ENCODE data around the gene MPC1. TPM values are rescaled to one million over a fixed set of nuclear protein-coding genes. Genes with fewer than 3 reads are reported as not detected.

MPC1 gene
- total RNA-seq, 1 donor, result 23.5 TPM

- no peak for TF ChIP-seq CTCF (IDR thresholded peaks at IDR 0.05; ENCODE audit: extremely low read depth, low read depth, low read length)
- peaks cover 26% of the 10 kb centered on the region for H3K4me1 ChIP-seq (ENCODE audit: insufficient read depth, low read length)
- DNase-seq (ENCODE audit: insufficient read length, low spot score, missing footprints), result no peak
- no peaks in the 10 kb centered on the region for H3K79me2 ChIP-seq (ENCODE audit: insufficient read depth, low read length)
- no peaks in the 10 kb centered on the region for H3K27me3 ChIP-seq (ENCODE audit: insufficient read depth, low read length)
- no peaks in the 10 kb centered on the region for H4K20me1 ChIP-seq (ENCODE audit: insufficient read depth, low read length)
- H3K27ac ChIP-seq (ENCODE audit: low read depth, low read length), result no peak overlapping the region
- H2AFZ ChIP-seq (ENCODE audit: low read length), result no peak overlapping the region
- no peak overlapping the region for H3K4me3 ChIP-seq (ENCODE audit: insufficient read depth, low read length)
- no peak overlapping the region for H3K4me2 ChIP-seq (ENCODE audit: insufficient read depth, low read length)
- no peaks in the 10 kb centered on the region for H3K36me3 ChIP-seq (ENCODE audit: insufficient read depth, low read length)
- H3K9me3 ChIP-seq (ENCODE audit: low read depth, low read length), result no peaks in the 10 kb centered on the region
Measured at GRCh38 chr6:166361077-166361429, 21.7 kb downstream of the MPC1 start.

DNA sequence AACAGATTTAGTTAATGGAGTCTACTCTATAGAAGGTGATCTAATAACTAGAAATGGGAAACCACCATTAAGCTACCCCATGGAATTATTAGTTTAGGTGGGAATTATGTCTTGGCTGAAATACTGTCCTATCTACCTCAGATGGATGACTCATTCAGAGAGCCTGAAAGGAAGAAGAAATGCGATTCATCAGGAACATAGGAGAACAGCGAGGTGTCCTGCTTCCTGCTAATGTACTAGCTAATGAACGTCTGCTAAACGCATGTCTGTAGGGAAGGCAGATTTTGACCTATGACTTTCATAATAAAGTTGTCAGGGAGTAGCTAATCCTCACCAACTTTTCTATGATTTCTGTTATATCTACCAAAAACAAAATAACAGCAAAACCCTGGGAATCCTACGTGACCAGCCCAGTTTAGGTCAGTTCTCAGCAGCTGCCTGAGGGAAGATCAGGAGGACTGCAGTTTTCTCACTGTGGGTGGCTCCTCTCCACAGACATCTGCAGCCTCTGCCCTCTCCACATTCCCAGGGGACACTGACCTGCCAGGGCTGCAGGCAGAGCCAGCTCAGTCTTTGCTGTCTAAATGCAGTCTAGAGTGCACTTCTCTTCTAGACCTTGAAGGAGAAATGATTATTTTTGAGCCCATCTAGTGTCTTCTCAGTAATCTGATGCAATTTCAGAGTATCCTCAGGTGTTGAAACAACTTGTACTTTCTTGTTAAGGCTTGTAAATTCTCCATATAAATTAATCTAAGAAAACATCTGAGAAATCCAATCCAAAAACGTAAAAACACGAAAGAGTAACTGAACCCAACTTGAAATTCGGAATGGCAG lies 22.3 kb downstream of the MPC1 start:
- H3K36me3 ChIP-seq (ENCODE audit: insufficient read depth, low read length), result no peaks in the 10 kb centered on the region
- H3K79me2 ChIP-seq (ENCODE audit: insufficient read depth, low read length), result no peaks in the 10 kb centered on the region
- peaks cover 2% of the 10 kb centered on the region for H3K27me3 ChIP-seq (ENCODE audit: insufficient read depth, low read length)
- no peaks in the 10 kb centered on the region for H3K9me3 ChIP-seq (ENCODE audit: low read depth, low read length)
- no peak overlapping the region for H3K4me2 ChIP-seq (ENCODE audit: insufficient read depth, low read length)
- TF ChIP-seq CTCF (IDR thresholded peaks at IDR 0.05; ENCODE audit: extremely low read depth, low read depth, low read length), result no peak
- no peak overlapping the region for H3K4me3 ChIP-seq (ENCODE audit: insufficient read depth, low read length)
- no peak overlapping the region for H2AFZ ChIP-seq (ENCODE audit: low read length)
- peak; percentile 81 for DNase-seq (ENCODE audit: insufficient read length, low spot score, missing footprints)
- peaks cover 20% of the 10 kb centered on the region for H3K4me1 ChIP-seq (ENCODE audit: insufficient read depth, low read length)
- H4K20me1 ChIP-seq (ENCODE audit: insufficient read depth, low read length), result no peaks in the 10 kb centered on the region
- H3K27ac ChIP-seq (ENCODE audit: low read depth, low read length), result no peak overlapping the region

DNA sequence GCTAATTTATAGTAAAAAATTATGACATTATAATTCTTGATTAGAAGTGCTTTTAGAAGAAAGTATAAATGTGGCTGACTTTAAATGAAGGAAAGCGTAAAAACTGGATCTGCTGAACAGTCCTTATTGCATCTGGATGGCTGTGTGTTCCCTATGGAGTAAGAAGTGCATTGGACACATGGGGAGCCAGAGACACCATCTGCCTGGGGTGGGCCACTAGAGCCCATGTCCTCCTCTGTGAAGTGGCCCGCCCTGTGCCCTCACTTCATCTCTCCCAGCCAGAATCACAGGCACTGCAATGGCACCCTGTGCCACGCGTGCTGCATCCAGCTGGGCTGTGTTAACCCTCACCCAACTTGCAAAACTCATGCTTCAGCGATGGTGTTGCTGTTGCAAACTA lies 27.2 kb downstream of the MPC1 start:
- Histone ChIP-seq H3K79me2 (ENCODE audit: insufficient read depth, low read length) (no peaks in the 10 kb centered on the region), H3K9me3 (ENCODE audit: low read depth, low read length) (no peaks in the 10 kb centered on the region), H3K27ac (ENCODE audit: low read depth, low read length) (no peak overlapping the region), H3K4me3 (ENCODE audit: insufficient read depth, low read length) (no peak overlapping the region), H3K4me2 (ENCODE audit: insufficient read depth, low read length) (no peak overlapping the region), H2AFZ (ENCODE audit: low read length) (no peak overlapping the region), H3K36me3 (ENCODE audit: insufficient read depth, low read length) (no peaks in the 10 kb centered on the region), H3K27me3 (ENCODE audit: insufficient read depth, low read length) (peaks cover 6% of the 10 kb centered on the region), H3K4me1 (ENCODE audit: insufficient read depth, low read length) (peaks cover 4% of the 10 kb centered on the region), H4K20me1 (ENCODE audit: insufficient read depth, low read length) (no peaks in the 10 kb centered on the region)
- no peak for TF ChIP-seq CTCF (IDR thresholded peaks at IDR 0.05; ENCODE audit: extremely low read depth, low read depth, low read length)
- no peak for DNase-seq (ENCODE audit: insufficient read length, low spot score, missing footprints)

- peaks cover 10% of the 10 kb centered on the region for H3K27me3 ChIP-seq (ENCODE audit: insufficient read depth, low read length)
- no peak overlapping the region for H3K4me2 ChIP-seq (ENCODE audit: insufficient read depth, low read length)
- H3K9me3 ChIP-seq (ENCODE audit: low read depth, low read length), result no peaks in the 10 kb centered on the region
- H3K27ac ChIP-seq (ENCODE audit: low read depth, low read length), result no peak overlapping the region
- H2AFZ ChIP-seq (ENCODE audit: low read length), result no peak overlapping the region
- H3K4me3 ChIP-seq (ENCODE audit: insufficient read depth, low read length), result no peak overlapping the region
- TF ChIP-seq CTCF (IDR thresholded peaks at IDR 0.05; ENCODE audit: extremely low read depth, low read depth, low read length), result no peak
- no peaks in the 10 kb centered on the region for H4K20me1 ChIP-seq (ENCODE audit: insufficient read depth, low read length)
- H3K79me2 ChIP-seq (ENCODE audit: insufficient read depth, low read length), result no peaks in the 10 kb centered on the region
- H3K36me3 ChIP-seq (ENCODE audit: insufficient read depth, low read length), result no peaks in the 10 kb centered on the region
- H3K4me1 ChIP-seq (ENCODE audit: insufficient read depth, low read length), result no peaks in the 10 kb centered on the region
- no peak for DNase-seq (ENCODE audit: insufficient read length, low spot score, missing footprints)
Measured at GRCh38 chr6:166354965-166355364, 27.8 kb downstream of the MPC1 start.
